ENCODE data around the gene PKD2.

- TF ChIP-seq, protein P1, sequence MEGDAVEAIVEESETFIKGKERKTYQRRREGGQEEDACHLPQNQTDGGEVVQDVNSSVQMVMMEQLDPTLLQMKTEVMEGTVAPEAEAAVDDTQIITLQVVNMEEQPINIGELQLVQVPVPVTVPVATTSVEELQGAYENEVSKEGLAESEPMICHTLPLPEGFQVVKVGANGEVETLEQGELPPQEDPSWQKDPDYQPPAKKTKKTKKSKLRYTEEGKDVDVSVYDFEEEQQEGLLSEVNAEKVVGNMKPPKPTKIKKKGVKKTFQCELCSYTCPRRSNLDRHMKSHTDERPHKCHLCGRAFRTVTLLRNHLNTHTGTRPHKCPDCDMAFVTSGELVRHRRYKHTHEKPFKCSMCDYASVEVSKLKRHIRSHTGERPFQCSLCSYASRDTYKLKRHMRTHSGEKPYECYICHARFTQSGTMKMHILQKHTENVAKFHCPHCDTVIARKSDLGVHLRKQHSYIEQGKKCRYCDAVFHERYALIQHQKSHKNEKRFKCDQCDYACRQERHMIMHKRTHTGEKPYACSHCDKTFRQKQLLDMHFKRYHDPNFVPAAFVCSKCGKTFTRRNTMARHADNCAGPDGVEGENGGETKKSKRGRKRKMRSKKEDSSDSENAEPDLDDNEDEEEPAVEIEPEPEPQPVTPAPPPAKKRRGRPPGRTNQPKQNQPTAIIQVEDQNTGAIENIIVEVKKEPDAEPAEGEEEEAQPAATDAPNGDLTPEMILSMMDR (IDR thresholded peaks at IDR 0.05; ENCODE audit: poor library complexity): no peak
- TF ChIP-seq EZH2phosphoT487 (IDR thresholded peaks at IDR 0.05; ENCODE audit: low read depth, severe bottlenecking, unreplicated experiment): no peak
- TF ChIP-seq EZH2 (IDR thresholded peaks at IDR 0.05; ENCODE audit: borderline replicate concordance): no peak
These were observed 70.6 kb downstream of the PKD2 start for GRCh38 chr4:88077911-88078524.

Measured in hepatocyte (in vitro differentiated cells).